AG08395 (cell line): ENCODE measurements around the gene KIF2A.

Source experiments
- DNase-seq: peaks from one replicate; pipeline ENCODE4 v3.0.0; 2012; ENCODE audit warnings: mixed read lengths, low spot score

Gene KIF2A

GRCh38 chr5:62385131-62385530 lies 79.1 kb downstream of the KIF2A start:
- DNase-seq, result no peak

GRCh38 chr5:62385816-62386400 lies 79.9 kb downstream of the KIF2A start:
- no peak for DNase-seq

DNA sequence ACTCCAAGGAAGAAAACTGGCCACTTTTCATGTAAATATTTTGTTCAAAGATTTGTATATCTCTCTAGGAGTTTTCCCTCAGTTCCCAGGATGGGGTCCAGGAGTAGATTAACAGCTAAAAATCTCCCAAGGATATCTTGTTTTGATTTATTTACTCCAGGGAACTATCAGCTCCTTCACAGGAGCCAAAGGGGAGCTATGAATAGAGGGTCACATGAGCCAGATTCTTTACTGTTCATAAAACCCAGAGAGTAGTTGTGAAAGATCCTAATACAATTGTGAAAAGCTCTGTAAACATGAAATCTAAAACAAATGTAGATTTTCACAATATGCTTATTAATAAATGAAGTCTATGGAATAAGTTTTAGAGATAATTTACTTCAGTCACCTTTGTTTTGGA lies 80.8 kb downstream of the KIF2A start:
- DNase-seq, result no peak

DNA sequence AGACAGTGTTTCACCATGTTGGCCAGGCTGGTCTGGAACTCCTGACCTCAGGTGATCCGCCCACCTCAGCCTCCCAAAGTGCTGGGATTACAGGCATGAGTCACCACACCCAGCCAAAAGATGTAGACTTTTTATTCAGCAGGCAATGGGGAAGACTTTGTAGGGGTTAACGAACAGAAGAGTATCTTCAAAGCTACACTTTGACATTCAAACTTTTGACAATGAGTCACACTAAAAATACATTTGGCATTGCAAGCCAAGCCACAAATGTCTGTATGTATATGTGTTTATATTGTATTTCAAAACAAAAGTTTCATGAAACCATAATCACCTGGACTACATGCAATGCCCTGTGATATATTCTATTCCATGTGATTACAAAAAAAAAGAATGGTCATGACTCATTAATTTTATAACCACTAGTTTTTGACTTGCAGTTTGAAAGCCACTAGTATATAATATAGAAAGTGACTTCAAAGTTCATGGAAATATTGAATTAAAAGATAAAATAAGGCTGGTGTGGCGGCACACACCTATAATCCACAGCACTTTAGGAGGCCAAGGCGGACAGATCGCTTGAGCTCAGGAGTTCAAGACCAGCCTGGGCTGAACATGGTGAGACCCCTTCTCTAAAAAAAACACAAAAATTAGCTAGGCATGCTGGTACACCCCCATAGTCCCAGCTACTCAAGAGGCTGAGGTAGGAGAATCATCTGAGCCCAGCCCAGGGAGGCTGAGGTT lies 89.4 kb downstream of the KIF2A start:
- DNase-seq, result no peak

GRCh38 chr5:62403411-62404250 lies 97.6 kb downstream of the KIF2A start, which contains the start of gene DIMT1:
Gene DIMT1, minus strand, starts transcription at chr5:62403905. Its CDS starts 133 bp downstream, at chr5:62403772.
- DNase-seq, result peak; percentile 96

- DNase-seq, result peak; percentile 99
These were observed 106.7 kb downstream of the KIF2A start, which contains the start of gene IPO11 for GRCh38 chr5:62412549-62413329. Gene IPO11, plus strand, starts transcription at chr5:62412763. Its CDS starts 24,517 bp downstream, at chr5:62437280.

- no peak for DNase-seq
These were observed 107.7 kb downstream of the KIF2A start for GRCh38 chr5:62413711-62414110.

- no peak for DNase-seq
These were observed 112.6 kb downstream of the KIF2A start for GRCh38 chr5:62418462-62419076.

DNA sequence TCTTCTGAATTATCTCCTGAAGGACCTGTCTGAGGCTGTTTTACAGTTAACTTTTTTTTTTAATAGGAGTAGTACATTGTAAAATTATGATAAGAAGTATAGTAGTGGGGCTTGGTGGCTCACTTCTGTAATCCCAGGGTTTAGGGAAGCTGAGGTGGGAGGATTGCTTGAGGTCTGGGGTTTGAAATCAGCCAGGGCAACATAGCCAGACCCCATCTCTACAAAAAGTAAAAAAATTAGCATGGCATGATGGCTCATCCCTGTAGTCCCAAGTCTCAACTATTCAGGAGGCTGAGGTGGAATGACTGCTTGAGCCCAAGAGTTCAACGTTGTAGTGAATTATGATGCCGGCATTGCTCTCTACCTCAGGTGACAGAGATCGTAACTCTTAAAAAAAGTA lies 113.6 kb downstream of the KIF2A start:
- DNase-seq, result no peak

GRCh38 chr5:62421414-62421813 lies 115.4 kb downstream of the KIF2A start:
- DNase-seq, result no peak

GRCh38 chr5:62424763-62425162 lies 118.8 kb downstream of the KIF2A start:
- DNase-seq, result no peak

- DNase-seq, result peak; percentile 60
These were observed 126.0 kb downstream of the KIF2A start for GRCh38 chr5:62431735-62432620.

- DNase-seq, result peak; percentile 23
These were observed 126.6 kb downstream of the KIF2A start for GRCh38 chr5:62432621-62433064.
